ENCODE results near the gene SVIL.

- no peak for TF ChIP-seq CTCF (conservative IDR thresholded peaks at IDR 0.05)
- no peak for TF ChIP-seq EZH2 (IDR thresholded peaks at IDR 0.05; ENCODE audit: low read depth)
These were observed 152.8 kb downstream of the SVIL start for GRCh38 chr10:29481906-29482440.
